ENCODE data around the gene ZNF549. TPM values are rescaled to one million over a fixed set of nuclear protein-coding genes. Genes with fewer than 3 reads are reported as not detected.

The ZNF549 gene
- total and polyA plus RNA-seq, 2 of the 13 experiments (the other 11 are each of a cell fraction or from before 2014, with no cell fraction given) = 2.8 to 6.4 TPM

- TF ChIP-seq ZBTB4 (CRISPR knock-in tag; IDR thresholded peaks at IDR 0.05; ENCODE audit: borderline replicate concordance) (0 out of 2 replicates have a peak, but pooled peaks have one; percentile 38), JARID2 (CRISPR knock-in tag; IDR thresholded peaks at IDR 0.05; ENCODE audit: insufficient replicate concordance) (no peak), MBNL3 (CRISPR knock-in tag; conservative IDR thresholded peaks at IDR 0.05) (no peak), ZFY (CRISPR knock-in tag; IDR thresholded peaks at IDR 0.05) (peak; percentile 69), CREB1 (IDR thresholded peaks at IDR 0.05) (no peak), CREB1 (CRISPR knock-in tag; IDR thresholded peaks at IDR 0.05) (peak; percentile 82), SRY (CRISPR knock-in tag; IDR thresholded peaks at IDR 0.05) (no peak), GPN1 (CRISPR knock-in tag; IDR thresholded peaks at IDR 0.05; ENCODE audit: borderline replicate concordance) (no peak), ZNF577 (CRISPR knock-in tag; IDR thresholded peaks at IDR 0.05; ENCODE audit: borderline replicate concordance, low read depth) (no peak), ZNF724P (CRISPR knock-in tag; IDR thresholded peaks at IDR 0.05; ENCODE audit: borderline replicate concordance) (peak; percentile 77; the same call in 1 of the 2 replicates), MBD4 (IDR thresholded peaks at IDR 0.05; ENCODE audit: borderline replicate concordance, low read length) (no peak), ZBTB38 (CRISPR knock-in tag; IDR thresholded peaks at IDR 0.05) (no peak), ZNF564 (CRISPR knock-in tag; IDR thresholded peaks at IDR 0.05) (no peak), SALL2 (CRISPR knock-in tag; IDR thresholded peaks at IDR 0.05) (peak; percentile 27; the same call in 1 of the 2 replicates), ZFP90 (CRISPR knock-in tag; IDR thresholded peaks at IDR 0.05; ENCODE audit: borderline replicate concordance) (no peak), SMAD3 (CRISPR knock-in tag; IDR thresholded peaks at IDR 0.05) (peak; percentile 64), ZNF740 (CRISPR knock-in tag; IDR thresholded peaks at IDR 0.05) (no peak), ZNF33B (CRISPR knock-in tag; IDR thresholded peaks at IDR 0.05) (peak; percentile 83; the same call in 1 of the 2 replicates), YY1 (IDR thresholded peaks at IDR 0.05; ENCODE audit: insufficient read depth, insufficient replicate concordance, low read depth, low read length) (peak; percentile 41), ISL2 (CRISPR knock-in tag; IDR thresholded peaks at IDR 0.05) (peak; percentile 52; the same call in 1 of the 2 replicates), MLXIP (CRISPR knock-in tag; IDR thresholded peaks at IDR 0.05; ENCODE audit: borderline replicate concordance) (no peak), ZNF784 (CRISPR knock-in tag; IDR thresholded peaks at IDR 0.05; ENCODE audit: borderline replicate concordance) (peak; percentile 39; the same call in 1 of the 2 replicates), NFIB (CRISPR knock-in tag; IDR thresholded peaks at IDR 0.05; ENCODE audit: borderline replicate concordance) (peak; percentile 99; the same call in 1 of the 2 replicates), THAP11 (CRISPR knock-in tag; IDR thresholded peaks at IDR 0.05) (peak; percentile 100)
These were observed 72.7 kb downstream of the ZNF549 start, which contains the start of gene ZNF530 (continued) for GRCh38 chr19:57599761-57600383.

Measured in HepG2 (cell line).